Measurements from ENCODE around the gene CCDC27.

Gene CCDC27

GRCh38 chr1:3732434-3733093 lies 19.7 kb upstream of the CCDC27 start:
- no peak for DNase-seq (ENCODE audit: low read depth)
- TF ChIP-seq CTCF (conservative IDR thresholded peaks at IDR 0.05; ENCODE audit: low read depth, low read length) = no peak
- H3K4me3 ChIP-seq (ENCODE audit: low read depth, low read length) = no peak overlapping the region

- no peak for DNase-seq (ENCODE audit: low read depth)
- H3K4me3 ChIP-seq (ENCODE audit: low read depth, low read length) = no peak overlapping the region
- no peak for TF ChIP-seq CTCF (conservative IDR thresholded peaks at IDR 0.05; ENCODE audit: low read depth, low read length)
These were observed 19.0 kb upstream of the CCDC27 start for GRCh38 chr1:3733094-3733882.

DNA sequence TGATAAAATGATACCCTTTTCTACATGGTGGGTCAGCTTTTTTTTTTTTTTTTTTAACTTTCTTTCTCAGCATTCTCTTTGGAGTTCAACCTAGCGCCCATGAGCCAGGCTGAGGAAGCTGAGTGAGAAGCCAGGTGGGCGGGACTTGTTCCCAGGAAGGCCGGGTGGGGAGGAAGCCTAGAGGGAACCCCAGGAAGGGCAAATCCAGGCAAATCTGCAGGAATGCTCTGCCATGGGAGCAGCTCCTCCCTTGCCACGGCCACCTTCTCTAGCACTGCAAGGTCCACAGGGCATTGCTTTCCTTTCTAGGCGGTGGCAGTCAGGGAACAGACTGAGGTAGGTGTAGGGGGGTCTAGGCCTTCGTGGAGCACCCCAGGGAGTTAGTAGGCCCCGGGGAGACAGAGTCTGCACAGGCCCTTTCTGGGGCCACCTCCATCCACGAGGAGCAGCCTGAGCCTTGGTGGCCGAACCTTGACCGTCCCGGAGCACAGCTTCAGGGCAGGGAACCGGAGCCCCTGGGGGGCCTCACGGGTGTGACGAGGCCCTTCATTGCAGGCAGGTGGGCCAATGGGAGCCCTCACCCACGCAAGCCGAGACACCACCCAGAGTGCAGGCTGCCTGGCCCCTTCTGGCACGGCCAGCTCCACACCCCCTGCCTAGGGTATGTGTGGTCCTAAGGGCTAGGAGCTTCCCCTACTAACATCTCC lies 18.2 kb upstream of the CCDC27 start:
- H3K4me3 ChIP-seq (ENCODE audit: low read depth, low read length) = no peak overlapping the region
- no peak for TF ChIP-seq CTCF (conservative IDR thresholded peaks at IDR 0.05; ENCODE audit: low read depth, low read length)
- no peak for DNase-seq (ENCODE audit: low read depth)

DNA sequence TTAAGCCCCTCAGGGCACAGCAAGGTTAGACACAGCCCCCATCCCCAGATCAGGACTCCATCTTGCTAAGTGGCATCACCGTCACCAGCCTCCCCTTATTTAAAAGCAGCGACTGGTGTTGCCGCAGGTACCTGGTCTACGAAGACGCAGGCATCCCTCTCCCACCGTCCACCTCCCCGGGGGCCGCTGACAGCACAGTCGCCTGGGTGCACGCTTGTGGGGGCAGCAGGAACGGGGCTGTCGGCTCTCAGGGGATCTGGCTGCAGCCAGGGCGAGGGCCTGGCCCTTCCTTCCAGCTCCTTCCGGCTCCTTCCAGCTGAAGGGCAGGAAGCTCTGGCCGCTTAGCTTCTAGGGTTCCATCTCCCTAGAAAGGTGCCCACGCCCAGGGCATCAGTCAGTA lies 17.6 kb upstream of the CCDC27 start:
- no peak for DNase-seq (ENCODE audit: low read depth)
- H3K4me3 ChIP-seq (ENCODE audit: low read depth, low read length) = no peak overlapping the region
- TF ChIP-seq CTCF (conservative IDR thresholded peaks at IDR 0.05; ENCODE audit: low read depth, low read length) = no peak

DNA sequence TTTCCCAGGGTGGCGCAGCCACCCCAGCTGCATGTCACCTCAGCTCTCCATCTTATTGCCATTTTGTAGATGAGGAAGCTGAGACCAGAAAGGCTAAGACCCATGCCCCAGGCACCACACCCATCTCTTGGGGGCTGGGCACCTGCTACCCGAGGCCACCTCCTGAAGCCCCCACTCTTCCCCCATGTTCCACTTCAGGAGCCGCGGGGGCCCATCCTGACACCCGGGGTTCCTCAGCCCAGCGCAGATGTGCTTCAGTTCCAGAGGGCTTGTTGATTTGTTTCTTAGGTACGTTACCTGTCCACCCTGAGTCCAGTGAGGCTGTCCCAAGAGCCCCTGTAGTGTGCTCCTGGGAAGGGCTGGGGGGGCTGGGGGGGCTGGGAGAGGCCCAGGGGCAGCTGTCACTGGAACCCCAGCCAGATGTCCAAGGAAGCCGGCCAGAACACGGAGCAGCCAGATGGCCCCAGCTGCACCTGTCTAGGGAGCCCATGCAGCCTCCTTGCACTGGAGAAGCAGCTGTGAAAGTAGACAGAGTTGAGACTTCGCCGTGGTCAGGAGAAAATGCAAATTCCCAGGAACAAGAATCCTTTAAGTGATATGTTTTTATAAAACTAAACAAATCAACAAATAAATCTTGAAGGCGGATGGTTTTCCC lies 17.1 kb upstream of the CCDC27 start:
- no peak overlapping the region for H3K4me3 ChIP-seq (ENCODE audit: low read depth, low read length)
- no peak for TF ChIP-seq CTCF (conservative IDR thresholded peaks at IDR 0.05; ENCODE audit: low read depth, low read length)
- no peak for DNase-seq (ENCODE audit: low read depth)

DNA sequence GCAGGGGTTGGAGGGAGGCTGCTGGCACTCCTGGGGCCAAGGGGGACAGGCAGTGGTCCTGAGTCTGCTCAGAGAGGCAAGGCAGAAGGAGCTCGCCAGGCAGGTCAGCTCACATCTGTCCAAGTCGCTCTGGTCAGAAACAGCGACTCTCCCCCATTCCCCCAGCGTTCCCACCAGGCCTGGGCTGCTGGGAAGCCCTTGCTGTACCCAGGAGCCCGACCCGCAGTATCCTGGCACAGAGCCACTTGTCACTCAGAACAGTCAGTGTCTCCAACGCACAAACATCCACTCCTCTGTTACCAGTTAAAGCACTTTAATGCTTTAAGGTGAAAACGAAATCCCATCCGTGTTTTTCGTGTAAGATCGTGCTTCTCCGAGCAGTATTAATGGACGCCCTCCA lies 16.6 kb upstream of the CCDC27 start:
- no peak overlapping the region for H3K4me3 ChIP-seq (ENCODE audit: low read depth, low read length)
- no peak for DNase-seq (ENCODE audit: low read depth)
- TF ChIP-seq CTCF (conservative IDR thresholded peaks at IDR 0.05; ENCODE audit: low read depth, low read length) = no peak

All from choroid plexus epithelial cell (primary cell).